ENCODE data around the gene ADAM12.

Gene ADAM12

DNA sequence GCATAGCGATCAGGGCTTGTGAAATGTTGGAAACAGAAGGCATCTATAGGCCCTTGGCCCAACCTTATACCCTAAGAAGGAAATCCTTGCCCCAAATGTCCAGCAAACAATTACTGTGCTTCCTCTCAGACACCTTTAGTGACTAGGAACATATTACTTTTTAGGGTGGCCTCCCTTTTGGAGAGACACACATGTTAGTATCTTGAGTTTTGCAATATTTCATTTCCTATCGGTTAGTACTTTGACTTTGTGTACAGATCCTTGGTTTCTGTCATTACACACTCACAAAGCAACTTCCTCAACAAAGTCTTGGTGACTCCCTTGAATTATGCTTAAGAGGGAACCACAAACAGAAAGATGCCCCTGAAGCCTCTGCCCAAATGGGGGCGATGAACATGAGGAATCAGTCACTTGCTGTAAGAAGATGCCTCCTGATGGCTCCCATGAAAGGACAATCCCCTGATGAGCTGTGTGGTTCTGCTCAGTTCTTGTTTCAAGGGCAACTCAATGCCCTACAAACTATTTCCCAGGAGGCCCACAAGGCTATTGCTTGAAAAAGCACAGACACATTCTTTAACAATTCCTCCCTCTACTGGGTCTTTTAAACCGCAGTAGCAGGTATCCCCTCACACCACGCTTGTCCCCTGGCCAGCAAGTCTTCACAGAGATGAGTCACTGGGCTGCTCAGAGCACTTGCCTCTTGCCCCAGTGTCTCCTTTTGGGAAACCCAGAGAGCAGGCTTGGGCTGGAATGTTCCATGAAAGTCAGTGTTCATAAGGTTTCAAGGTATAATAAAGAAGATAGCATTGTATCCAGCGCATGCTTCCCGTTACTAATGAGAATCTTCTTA, 295.7 kb downstream of the ADAM12 start:
- no peak overlapping the region for H3K4me3 ChIP-seq (ENCODE audit: control insufficient read depth, low read depth, low read length)
- no peak for DNase-seq (ENCODE audit: low read depth)
- TF ChIP-seq, protein P1, sequence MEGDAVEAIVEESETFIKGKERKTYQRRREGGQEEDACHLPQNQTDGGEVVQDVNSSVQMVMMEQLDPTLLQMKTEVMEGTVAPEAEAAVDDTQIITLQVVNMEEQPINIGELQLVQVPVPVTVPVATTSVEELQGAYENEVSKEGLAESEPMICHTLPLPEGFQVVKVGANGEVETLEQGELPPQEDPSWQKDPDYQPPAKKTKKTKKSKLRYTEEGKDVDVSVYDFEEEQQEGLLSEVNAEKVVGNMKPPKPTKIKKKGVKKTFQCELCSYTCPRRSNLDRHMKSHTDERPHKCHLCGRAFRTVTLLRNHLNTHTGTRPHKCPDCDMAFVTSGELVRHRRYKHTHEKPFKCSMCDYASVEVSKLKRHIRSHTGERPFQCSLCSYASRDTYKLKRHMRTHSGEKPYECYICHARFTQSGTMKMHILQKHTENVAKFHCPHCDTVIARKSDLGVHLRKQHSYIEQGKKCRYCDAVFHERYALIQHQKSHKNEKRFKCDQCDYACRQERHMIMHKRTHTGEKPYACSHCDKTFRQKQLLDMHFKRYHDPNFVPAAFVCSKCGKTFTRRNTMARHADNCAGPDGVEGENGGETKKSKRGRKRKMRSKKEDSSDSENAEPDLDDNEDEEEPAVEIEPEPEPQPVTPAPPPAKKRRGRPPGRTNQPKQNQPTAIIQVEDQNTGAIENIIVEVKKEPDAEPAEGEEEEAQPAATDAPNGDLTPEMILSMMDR (IDR thresholded peaks at IDR 0.05; ENCODE audit: control insufficient read depth, insufficient read depth, low read depth, low read length, missing control alignments): no peak

DNA sequence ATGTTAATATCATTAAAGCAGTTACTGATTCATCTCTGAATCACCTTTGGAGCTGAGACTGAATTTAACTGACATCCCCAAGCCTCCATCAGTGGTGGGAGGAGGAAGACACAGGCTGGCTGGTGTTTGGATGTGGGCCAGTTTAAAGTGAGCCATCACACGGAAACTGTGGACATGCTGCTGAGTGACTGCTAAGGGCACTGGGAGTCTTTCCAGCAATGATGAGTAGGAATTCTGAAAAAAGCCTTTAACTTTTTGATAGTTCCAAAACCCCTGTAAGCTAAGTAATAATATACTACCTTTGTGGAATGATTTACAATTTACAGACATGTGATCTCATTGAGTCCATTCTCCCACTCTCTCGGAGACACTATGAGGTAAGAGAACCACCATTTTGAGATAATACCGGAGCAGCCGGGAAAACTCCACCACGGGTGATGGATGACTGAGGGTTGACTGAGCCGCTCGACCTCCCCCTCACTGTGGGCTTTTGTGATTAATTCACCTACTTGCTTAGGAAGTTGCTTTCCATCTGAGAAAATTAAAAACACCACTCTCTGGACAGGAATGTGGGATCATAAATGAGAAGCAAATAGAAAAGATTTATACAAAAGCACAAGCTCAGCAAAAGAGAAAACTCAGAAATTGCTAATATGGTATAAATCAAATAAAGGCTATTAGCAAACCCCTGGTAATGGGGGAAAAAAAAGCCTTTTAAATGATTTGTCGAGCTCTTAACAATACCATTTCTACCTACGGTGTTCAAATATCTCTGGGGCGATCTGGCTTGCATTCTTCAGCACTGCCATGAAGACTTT, 297.2 kb downstream of the ADAM12 start:
- DNase-seq (ENCODE audit: low read depth): peak; percentile 92
- H3K4me3 ChIP-seq (ENCODE audit: control insufficient read depth, low read depth, low read length): no peak overlapping the region
- TF ChIP-seq, protein P1 (IDR thresholded peaks at IDR 0.05; ENCODE audit: control insufficient read depth, insufficient read depth, low read depth, low read length, missing control alignments): no peak

DNA sequence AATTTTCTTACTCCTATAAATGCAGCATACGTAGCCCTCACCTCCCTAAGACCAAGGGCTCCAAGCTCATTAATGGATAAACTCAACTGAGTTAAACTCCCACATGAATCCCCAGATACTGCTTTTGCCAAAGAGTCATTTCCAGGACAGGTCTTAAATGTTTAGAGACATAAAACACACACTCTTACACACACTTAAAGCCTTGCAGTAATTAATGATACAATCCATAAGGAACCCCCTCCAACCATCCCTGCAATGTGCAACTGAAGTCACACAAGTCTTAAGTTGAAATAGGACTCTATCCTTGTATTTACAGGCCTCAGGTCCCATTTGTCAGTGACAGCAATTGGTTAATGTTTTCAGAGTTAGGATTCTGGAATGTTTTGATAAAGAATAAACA, 297.8 kb downstream of the ADAM12 start:
- TF ChIP-seq, protein P1 (IDR thresholded peaks at IDR 0.05; ENCODE audit: control insufficient read depth, insufficient read depth, low read depth, low read length, missing control alignments): no peak
- no peak overlapping the region for H3K4me3 ChIP-seq (ENCODE audit: control insufficient read depth, low read depth, low read length)
- no peak for DNase-seq (ENCODE audit: low read depth)

DNA sequence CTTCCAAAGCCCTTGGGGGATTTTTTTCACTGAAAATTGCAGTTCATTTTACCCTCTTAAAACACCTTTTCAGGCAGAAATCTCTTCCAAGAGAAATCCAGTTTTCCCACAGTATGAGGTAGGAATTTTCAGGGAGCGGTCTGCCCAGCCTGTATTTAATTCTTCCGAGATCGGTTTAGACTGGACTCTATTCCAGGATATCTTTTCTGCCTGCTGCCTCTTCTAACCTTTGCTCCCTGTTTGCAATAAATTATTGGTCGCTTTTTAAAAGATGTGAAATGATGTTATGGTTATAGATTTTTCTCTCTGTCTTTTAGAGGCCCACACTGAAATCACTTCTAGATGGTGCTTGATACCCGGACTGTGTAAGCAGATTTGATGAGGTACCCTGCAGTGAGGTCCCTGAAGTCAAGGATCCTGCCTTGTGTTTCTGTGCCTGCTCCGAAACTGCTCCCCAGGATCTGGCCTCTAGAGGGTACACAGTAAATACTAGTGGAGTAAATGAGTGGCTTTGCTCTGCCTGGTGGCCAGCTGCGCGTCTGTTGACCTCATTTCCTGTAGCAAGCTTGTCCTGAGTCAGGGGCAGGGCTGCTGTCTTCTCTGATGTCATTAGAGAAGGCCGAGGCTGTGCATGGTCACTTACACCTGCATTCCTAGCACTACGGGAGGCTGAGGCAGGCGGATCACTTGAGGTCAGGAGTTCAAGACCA, 300.3 kb downstream of the ADAM12 start:
- TF ChIP-seq, protein P1 (IDR thresholded peaks at IDR 0.05; ENCODE audit: control insufficient read depth, insufficient read depth, low read depth, low read length, missing control alignments): no peak
- DNase-seq (ENCODE audit: low read depth): no peak
- H3K4me3 ChIP-seq (ENCODE audit: control insufficient read depth, low read depth, low read length): no peak overlapping the region

DNA sequence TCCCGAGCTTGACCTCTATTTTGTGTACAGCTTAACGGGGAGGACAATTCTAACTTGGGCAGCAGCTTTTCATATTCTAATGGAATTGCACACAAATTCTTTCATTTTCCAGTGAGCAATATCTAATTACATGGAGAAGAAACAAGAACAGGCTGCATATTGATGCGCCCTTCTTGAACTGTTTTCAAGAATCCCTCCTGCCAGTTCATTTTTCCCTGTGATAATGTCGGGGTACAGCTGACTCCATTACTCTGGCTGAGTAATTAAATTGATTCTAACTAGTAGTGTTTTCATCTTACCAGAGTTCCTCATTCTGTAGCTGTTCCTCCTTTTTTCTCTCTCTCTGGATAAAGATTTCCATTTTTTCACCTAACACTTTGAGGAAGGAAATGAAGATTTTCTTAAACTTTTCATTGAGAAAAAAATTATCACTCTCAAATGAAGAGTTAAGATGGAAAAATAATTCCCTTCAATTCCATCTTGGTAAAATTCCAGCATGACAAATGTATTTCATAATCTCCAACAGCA, 301.1 kb downstream of the ADAM12 start:
- no peak for DNase-seq (ENCODE audit: low read depth)
- no peak overlapping the region for H3K4me3 ChIP-seq (ENCODE audit: control insufficient read depth, low read depth, low read length)
- TF ChIP-seq, protein P1 (IDR thresholded peaks at IDR 0.05; ENCODE audit: control insufficient read depth, insufficient read depth, low read depth, low read length, missing control alignments): no peak

DNA sequence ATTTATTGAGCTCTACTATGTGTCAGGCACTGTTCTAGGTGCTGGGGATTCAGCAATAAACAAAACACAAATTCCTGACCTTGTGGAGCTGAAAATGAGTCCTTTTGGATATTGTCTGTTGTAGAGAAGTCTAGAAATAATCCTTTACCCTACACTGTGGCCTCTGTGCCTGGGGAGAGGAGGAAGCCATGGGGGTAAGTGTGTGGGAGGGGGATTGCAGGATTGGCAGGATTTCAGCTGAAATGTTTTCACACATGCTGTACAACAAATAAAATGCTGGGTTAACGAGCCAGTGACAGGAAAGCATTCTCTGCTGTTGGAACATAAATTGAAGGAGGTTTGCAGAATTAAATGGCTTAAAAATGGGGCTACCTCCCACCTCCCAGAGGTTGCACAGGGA, 302.5 kb downstream of the ADAM12 start:
- no peak for DNase-seq (ENCODE audit: low read depth)
- TF ChIP-seq, protein P1 (IDR thresholded peaks at IDR 0.05; ENCODE audit: control insufficient read depth, insufficient read depth, low read depth, low read length, missing control alignments): no peak
- no peak overlapping the region for H3K4me3 ChIP-seq (ENCODE audit: control insufficient read depth, low read depth, low read length)
